Activated T-cell treated with anti-CD3 and anti-CD28 coated beads, Interleukin-2, amount 50 U/mL, for 48 hours (primary cell): ENCODE measurements around the gene CCT2.

ENCODE experiments used
- DNase-seq, 2 experiments: peaks; one replicate each; pipeline ENCODE4 v3.0.0-alpha.2; 2020

CCT2 gene

DNA sequence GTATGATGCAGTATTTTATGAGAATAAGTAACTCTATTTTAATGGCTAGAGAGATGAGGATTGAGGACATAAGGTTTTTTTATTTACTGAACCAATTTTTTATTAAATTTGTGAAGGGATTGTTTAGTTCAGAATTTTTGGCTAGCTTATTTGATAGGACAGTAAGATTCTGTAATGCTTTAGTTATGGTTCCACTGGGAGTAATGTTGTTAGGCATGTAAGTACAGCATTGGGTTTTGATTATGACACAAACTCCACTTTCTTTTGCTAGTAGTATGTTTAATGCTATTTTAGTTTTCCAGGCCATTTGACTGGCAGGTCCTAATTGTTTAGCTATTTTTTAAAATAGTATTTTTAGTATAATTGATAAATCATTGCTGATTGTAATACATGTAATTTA is 59.3 kb downstream of the CCT2 start:
- DNase-seq: no peak

DNA sequence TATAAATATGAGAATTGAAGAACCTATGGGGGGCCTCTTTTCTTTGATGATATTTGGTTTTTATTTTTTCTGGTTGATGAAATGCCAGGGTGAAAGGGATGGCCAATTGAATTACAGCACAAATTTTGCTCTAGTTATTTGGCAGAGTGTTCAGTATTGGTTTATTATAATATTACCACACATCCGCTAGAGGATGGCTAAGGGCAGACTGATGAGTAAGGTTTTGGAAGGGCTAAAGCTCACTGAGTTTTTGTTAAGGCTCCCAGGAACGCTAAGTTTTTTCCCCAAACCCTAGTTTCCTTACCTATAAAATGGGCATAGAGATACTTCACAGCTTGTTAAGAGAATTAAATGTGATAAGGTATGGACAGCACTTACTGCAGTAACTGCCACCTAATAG is 59.8 kb downstream of the CCT2 start:
- DNase-seq: no peak

DNA sequence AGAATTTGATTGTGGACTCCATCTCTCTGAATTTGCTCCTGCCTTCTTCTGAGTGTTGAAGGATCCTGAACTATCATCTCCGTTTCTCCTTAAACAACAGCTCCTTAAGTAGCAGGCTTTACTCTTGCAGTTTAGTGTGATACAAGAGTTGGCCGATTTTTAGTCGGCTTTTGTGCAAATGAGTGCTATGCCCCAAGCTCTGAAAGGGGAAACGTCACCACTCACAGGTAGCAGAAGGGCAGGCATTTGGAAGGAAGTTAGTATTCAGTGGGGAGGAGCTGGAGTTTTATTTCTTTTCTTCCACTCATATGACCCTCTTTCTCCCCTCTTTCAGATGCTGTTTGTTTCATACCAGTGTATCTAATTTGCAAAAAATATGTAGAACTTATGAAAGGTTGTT is 61.9 kb downstream of the CCT2 start:
- DNase-seq: no peak

- no peak for DNase-seq
Measured at GRCh38 chr12:69648476-69648875, 63.2 kb downstream of the CCT2 start.

- no peak for DNase-seq
Measured at GRCh38 chr12:69649529-69649928, 64.3 kb downstream of the CCT2 start.
